Bone marrow (tissue), 2 donors: ENCODE data around the gene ELL.

Experiments
- DNase-seq, 2 donors: peaks; one replicate each; lab custom pipeline; 2025; lab: John Stamatoyannopoulos, UW

Gene ELL

DNA sequence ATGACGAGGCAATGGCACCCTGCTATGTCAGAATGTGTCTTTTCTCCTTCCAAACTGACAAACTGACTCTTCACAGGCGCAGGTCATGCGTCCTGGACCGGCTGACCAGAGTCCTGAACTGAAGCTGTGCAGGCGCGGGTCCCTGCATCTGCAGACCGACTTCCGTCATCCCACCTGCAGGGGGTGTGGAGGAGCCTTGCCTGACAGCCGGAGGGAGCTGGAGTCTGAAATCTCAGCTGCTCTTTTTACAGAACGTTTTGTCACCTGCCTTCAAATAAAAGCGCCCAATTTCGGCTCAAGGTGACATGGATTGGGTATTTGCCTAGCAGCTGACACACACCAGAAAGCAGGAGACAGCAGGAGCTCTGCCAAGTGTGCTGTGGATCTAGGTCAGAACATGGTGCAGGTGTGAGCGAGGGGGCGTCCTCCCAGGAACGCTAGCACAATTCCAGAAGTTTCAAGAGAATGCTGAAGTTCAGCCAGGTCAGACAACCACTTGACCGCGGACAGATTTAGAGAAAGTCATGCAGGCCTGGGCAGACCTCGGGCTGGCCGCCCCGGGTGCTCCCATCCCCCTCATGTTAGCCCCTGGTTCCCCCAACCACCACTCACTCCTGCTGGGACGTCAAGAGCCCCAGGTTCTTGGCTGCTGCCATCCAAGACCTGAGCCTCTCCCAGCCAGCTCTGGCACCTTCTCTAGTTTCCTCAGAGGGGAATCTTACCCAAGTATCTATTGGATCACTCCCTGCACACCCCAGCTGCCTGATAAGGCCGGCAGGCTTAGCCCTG is 32.8 kb downstream of the ELL start:
- no peak for DNase-seq

DNA sequence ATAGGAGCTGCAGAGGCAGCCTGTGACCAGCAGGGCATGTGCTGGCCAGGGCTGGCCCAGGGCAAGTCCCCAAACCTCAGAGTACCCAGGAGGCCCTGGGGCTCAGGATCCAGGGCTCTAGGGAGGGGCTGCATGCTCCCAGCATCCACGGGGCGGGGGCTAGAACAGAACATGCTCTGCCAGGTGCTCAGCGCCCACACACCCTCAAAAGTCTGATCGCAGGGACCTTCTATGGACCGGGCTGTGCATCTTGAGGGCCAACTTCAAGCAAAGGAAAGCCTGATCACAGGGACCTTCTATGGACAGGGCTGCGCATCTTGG is 33.5 kb downstream of the ELL start:
- DNase-seq = no peak

DNA sequence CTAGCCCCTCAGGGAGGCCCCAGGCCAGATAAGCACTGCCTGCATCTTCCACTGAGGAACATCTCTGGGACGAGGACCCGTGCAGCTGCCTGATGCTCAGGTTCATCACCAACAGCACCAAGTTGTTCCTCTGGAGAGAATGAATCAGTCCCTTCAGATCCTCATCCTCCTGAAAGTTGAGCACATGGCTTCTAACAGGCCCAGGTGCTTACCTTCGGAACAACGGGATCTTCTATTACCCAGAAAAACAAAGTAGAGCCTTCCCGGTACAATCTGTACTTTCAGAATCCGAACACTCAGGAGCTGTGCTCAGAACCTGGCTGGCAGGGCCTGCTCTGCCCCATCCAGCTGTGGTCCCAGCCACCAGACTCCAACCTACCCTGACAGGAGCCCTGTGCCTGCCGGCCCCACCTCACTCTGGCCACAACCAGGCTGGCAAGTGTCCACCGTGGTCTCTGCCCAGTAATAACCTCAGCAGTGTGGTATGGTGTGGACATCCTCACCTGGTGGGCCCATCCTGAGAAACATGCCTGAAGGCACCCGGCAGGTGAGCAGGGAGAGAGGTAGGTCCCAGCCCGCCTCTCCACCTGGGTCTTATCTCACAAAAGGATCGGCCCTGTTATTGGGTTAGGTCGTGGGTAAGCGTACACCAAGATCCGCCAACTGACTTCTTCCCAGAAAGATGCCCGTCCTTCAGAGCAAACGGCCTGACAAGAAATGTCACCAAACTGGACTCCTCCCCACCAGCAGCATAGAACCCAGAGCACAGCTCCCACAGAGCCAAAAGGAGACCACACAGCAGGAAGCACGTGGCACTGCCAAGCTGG is 34.1 kb downstream of the ELL start:
- DNase-seq = no peak

DNA sequence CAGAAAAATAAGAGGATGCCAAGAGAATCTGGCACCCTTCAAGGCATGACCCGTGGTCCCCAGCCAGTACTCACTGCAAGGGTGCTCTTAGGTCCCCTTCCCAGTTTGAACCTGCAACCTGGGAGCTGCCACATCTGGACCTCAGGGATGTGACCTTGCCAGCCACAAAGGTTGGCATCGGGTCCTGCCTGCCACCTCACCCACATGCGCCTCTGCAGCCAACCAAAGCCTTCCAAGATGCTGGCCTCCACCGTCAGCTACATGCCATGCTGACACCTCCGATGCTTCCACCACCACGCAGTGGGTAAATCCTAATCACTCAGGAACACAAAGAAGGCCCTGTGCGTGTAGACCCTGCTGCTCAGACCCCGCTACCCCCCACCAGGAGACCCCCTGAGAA is 35.1 kb downstream of the ELL start:
- no peak for DNase-seq

DNA sequence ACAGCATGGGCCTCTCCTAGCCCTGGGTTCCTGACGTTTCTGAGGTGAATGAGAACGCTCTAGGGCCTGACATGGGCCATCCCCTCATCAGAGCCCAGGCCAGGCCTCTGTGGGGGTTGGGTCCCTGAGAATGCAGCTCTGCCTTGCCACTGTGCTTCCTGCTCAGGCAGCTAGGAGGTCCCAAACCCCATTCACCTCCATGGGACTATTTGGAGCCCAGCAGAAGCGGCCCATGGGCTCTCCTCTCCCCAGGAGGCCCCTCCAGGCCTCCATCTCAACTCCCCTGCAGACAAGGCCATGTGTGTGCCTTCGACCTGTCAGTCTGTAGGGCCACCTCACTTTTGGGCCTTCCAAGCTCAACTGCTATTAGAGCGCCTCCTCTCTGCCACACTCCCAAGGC is 36.9 kb downstream of the ELL start:
- DNase-seq = no peak

DNA sequence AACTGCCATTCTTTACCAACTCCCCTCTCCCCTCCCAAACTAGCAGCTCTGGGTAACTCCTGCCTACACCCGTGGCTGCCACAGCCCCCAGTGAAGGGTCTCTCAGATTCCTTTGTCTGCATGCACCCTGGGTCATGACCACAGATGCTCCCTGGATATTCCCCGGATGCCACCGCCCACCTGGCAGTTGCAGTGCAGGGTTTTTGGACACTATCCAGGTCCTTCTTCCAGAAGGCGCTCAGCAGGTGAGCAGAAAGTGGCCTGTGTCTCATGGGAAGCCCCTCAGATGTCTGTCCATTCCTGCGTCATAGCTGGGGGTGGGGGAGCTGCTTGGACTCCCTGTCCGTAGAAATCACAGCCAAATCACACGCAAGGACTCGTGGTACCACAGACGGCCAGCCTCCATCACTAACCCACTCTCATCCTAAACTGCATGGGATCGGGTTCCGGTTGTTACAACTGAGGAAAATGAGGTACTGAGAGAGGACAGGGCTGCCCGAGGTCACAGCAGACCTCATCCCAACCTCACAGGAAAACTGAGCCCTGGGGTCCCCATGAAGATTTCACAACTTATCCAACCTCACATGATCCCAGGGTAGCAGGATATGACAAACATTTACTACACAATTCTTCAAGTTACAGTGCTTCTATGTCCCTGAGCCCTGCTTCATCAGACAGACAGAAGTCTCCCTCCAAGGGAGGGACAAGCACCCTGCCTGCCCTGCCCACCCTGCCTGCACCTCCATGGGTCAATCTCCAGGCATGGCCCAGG is 38.6 kb downstream of the ELL start:
- no peak for DNase-seq

DNA sequence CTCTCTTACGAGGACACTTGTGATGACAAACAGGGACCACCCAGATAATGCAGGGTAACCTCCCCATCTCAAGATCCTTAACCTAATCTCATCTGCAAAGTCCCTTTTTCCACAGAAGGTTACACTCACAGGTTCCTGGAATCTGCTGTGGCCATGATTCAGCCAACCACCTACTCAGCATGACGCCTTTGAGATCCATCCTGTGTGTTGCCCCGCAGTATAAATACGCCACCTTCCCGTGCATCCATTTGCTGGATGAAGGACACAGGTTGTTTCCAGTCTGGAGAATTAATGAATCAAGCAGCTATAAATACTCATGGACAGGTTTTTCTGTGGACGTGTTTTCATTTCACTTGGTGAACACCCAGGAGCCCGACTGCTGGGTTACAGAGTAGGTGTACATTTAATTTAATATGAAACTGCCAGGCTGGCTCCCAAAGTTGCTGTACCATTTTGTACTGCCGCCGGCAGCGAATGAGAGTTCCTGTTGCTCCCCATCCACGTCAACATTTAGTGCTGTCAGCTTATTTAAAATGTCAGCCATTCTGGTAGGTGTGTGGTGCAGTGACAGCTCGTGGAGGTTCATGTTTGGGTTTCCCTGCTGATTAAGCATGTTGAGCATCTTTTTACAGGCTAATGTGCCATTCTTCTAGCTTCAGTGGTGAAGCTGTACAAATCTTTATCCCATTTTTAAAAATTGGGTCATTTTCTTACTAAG is 40.2 kb downstream of the ELL start:
- no peak for DNase-seq

DNA sequence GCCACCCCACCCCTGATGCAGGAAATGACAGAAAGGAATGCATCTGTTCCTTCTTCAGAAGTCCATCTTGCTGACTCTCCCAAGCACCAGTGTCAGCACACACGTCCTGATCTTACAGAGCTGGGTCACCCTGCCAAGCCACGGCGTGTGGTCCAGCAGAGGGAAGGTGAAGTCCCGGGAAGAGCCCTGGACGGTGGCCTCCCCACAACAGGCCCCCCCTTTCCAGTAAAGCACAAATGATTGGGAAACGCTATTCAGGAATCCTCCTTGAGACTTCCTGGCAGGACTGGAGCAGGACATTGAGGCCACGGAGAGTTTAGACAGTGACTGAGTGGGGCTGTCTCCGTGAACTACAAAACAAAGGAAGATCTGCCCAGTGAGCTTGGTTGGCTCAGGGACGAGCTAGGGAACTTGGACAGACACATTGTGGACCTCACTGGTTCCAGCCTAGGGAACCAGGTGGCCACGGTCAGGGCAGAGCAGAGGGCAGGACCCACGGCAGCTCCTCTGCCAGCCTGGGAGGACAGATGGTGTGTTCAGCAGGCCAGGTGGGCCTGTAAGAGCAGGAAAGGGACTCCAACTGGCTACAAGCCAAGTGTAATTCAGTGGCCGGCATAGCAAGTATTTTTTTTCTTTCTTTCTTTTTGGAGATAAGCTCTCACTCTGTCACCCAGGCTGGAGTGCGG is 41.7 kb downstream of the ELL start:
- DNase-seq = no peak

DNA sequence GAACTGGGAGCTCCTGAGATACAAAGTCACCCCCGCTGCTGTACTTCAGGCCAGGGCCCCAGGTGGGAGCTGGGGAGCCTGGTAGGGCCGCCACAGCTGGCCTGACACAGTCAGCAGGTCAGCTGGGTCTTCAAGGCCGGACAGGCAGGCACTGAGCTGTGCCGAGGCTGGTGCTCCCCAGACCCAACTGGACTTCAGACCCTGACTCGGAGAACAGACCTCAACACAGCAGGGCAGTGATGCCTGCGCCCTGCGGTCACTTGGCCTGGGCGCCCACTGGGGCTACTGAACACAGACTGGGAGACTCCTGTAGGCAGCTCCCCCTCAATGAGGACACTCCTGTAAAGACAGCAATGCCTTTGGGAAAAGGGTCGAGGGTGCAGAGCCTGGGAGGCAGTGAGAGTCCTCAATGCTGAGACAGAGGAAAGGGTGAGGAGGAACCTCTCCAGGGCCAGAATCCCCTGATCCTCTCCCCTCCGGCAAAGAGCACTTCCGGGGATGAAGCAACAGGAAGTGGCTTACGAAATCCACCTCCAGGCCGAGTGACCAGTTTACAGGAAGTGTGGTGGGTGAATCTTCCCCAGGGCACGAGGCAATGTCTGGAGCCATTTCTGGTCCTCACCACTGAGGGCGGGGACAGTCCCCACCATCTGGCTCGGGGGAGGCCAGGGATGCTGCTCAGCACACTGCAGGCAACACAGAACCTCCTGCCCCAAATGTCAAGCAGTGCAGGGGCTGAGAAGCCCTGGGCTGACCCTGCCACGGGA is 43.1 kb downstream of the ELL start:
- peak; percentile 35 to 79 for DNase-seq

DNA sequence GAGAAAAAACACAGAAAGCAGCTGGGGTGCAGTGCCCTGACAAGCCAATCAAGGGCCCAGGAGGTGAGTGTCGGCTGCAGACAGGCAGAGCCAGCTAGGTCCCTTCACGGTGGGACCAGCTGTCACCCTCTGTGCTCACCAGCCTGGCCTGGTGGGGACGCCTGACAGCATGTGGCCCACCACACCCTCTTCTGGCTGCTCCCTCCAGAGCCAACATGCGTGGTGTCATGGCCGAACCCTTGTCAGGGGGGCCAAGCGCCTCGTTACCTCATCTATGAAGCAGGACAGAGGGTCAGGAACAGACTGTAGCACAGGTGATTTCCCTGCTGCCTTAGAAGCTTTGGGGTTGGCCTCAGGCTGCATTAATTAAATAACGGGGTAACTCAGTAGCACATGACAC is 43.9 kb downstream of the ELL start:
- DNase-seq = no peak

DNA sequence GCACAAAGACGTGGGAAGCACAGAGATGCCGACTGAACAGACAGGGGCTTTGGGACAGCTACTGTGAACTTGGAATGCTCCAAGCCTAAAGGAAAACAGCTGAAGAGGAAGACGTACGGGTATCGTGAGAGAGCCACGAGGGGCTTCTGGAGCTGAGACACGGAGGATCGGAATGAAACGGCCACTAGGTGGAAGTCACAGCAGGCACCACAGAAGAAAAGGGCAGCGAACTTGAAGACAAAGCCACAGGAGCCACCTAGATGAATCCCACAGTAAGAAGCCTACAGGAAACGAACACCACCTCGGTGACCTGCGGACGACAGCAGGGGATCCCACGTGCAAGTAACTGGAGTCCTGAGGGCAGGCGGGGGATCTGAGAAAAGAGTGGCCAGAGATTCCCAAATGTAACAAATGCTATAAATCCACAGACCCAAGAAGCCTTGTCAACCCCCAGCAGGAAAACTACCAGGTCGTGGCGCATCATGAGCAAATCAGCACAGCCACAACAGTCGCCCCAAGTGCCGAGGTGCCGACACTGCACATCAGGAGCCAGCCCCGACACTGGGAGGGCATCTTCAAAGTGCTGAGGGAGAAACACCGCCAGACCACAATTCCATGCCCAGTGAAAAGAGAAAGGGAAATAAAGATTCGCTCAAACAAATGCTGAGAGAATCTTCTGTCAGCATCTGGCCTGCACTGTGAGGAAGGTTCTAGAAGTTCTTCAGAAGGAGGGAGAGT is 44.7 kb downstream of the ELL start:
- DNase-seq = no peak

DNA sequence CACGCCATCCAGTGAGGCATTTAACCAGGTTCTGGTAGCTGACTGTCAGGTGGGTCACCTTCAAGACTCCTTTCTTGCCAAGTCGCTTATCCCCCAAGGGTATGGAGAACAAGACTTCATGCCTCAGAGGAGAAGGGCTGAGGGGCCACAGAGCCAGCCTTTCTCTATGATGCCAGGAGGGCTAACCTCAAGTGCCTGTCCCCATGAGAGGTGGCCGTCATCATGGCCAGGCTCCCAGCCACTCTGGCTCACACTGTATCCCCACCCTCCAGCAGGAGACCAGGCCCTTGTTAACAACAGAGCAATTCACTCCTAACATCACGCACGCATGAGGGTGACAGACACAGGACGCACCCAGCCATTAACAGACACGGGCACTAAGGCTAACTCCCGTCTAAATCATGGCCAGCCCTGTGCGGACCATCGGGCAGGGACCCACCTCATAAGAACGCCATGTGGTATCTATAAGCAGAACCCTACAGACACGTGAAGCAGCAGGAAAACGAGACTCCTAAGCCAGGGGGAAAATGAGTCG is 45.3 kb downstream of the ELL start:
- DNase-seq = no peak

DNA sequence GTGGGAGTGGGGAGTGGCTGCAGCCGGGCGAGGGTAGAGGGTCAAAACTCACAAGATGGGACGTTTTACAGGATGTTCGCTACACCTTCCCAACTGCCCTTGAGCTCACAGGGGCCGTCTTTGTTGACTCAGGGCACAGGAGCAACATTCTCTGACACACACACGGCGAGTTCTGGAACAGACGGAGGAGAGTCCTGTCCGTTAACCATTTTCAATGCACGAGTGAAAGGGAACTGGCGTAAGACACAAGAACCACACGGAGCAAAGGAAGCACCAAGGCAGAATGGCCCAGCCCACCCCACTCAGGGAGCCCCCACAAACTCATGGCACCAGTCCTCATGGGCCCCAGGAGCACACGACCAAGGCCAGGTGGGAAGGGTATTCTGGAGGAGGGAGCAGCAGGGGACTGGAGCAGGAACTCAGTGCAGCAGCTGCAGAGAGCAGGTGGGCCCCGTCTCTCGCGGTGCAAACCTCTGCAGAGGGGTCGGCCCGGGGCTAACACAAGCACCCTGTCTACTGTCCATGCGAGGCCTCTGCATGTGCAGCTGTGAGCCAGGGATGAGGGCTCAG is 46.0 kb downstream of the ELL start:
- DNase-seq = no peak

DNA sequence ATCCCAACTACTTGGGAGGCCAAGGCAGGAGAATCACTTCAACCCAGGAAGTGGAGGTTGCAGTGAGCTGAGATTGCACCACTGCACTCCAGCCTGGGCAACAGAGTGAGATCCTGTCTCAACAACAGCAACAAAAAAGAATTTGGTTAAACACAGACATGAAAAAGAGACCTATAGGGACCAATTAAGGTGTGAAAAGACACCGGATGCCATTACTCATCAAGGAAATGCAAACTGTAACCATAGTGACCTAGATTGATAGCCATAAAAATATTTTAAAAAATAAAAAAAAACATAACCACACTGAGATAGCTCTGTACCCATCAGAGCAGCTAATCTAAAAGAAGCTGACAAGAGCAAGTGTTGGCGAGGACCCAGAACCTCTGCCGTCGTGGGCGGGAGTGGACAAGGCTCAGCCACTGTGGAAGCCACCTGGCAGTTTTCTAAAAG is 46.8 kb downstream of the ELL start:
- DNase-seq = no peak

DNA sequence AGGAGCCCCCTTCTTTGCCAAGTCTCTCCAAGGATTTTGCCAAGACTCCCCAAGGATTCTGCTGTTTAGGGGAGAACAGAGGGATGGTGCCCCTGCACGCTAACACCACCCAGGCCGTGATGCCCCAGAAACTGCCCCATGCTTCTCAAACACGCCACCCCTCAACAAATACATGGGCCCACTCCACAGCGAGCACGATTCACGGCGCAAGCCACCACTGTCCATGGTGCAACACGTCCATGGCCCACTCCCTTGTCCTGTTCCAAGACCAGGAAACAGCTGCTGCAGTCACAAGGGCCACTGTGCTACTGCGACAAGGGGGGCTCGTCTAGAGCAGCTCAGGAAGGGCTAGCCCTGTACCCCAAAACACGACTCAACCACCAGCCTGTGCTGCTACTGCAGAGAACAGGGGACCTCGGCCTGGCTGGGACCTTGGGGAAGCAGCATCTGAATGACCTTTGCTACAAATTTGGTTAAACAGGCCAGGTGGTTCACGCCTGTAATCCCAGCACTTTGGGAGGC is 47.4 kb downstream of the ELL start:
- no peak for DNase-seq

DNA sequence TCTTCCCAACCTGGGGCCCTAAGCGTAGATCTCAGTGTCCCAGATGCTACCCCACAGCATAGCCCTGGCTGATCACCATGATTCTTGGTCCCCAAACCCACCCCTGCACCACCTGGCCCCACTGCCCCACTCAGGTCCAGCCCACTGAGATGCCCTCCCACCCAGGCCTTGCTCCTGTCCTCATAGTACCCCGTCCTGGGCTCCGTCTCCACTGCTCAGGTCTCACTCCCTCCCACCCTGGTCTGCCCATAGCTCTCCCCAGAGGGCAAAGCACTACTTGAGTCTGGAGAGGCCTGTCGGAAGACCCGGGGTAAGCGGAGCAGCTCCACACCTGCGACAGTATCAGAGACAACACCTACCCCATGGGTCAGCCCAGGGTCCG is 48.2 kb downstream of the ELL start:
- DNase-seq = no peak

DNA sequence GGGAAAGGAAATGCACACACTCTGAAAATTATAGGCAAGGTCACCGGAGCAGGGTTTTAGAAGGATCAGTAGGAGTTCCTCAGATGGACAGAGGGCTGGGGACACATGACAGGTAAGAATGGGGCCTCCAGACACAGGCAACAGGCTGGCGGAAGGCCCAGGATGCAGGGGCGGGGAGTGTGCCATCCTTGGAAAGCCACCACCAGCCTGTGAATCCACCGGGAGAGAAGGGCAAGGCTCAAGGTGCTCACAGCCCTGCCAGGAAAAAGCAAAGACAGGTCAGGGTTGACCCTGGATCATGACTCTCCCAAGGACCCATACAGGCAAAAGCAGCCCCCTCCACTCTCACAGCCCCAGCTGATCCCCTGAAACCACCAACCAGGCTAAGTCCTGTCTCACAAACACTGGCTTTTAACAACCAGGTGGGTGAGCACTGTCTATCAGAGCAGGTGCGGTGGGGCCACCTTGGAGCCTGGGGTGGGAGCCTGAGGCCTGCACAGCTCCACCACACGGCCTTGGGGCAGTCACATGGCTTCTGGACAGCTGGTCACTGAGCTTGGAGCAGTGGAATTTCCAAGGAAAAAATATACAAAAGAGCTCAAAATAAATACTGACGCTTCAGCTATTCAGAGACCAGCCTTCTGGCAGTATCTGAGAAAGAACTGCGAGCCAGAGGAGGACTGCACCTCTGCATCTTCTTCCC is 48.7 kb downstream of the ELL start:
- no peak for DNase-seq

DNA sequence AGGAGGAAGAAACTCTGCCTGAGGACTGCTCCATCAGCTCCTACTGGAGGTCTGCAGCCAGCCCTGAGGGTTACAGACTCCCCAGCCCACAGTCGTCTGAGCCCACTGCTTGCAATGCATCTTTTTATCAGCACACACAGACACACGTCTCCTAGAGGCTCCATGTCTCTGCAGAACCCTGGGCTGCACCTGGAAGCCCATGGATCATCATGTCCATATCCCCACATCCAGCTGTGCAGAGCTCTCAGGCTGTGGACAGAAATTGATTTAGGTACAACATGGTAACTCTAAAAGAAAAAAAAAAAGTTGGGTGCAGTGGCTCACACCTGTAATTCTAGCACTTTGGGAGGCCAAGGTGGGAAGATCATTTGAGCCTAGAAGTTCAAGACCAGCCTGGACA is 51.1 kb downstream of the ELL start:
- DNase-seq = no peak
